NCI-H2196 treated with DMSO at 0.1 percent for 48 hours (cell line): ENCODE results near the gene APOB.
A peak's percentile ranks its signal among the peaks of the same experiment; 100 is the strongest.

ENCODE experiments used
- DNase-seq: peaks from one replicate; lab custom pipeline; 2025; ENCODE audit not compliant: unreplicated experiment; lab: John Stamatoyannopoulos, UW

Gene APOB

GRCh38 chr2:20986024-20986939 lies 57.6 kb downstream of the APOB start:
- DNase-seq: no peak

- no peak for DNase-seq
Measured at GRCh38 chr2:20985062-20985461, 58.8 kb downstream of the APOB start.

GRCh38 chr2:20984408-20984807 lies 59.5 kb downstream of the APOB start:
- no peak for DNase-seq

- DNase-seq: no peak
Measured at GRCh38 chr2:20983844-20984243, 60.0 kb downstream of the APOB start.

- no peak for DNase-seq
Measured at GRCh38 chr2:20982861-20983260, 61.0 kb downstream of the APOB start.

GRCh38 chr2:20977520-20978180 lies 66.2 kb downstream of the APOB start:
- no peak for DNase-seq

- DNase-seq: no peak
Measured at GRCh38 chr2:20976527-20976926, 67.3 kb downstream of the APOB start.

GRCh38 chr2:20972792-20973565 lies 70.9 kb downstream of the APOB start:
- no peak for DNase-seq

- no peak for DNase-seq
Measured at GRCh38 chr2:20972110-20972509, 71.8 kb downstream of the APOB start.

- DNase-seq: no peak
Measured at GRCh38 chr2:20970068-20970467, 73.8 kb downstream of the APOB start.

- no peak for DNase-seq
Measured at GRCh38 chr2:20966061-20966595, 77.7 kb downstream of the APOB start.

GRCh38 chr2:20965221-20965620 lies 78.7 kb downstream of the APOB start:
- no peak for DNase-seq

- no peak for DNase-seq
Measured at GRCh38 chr2:20963867-20964266, 80.0 kb downstream of the APOB start.

- DNase-seq: peak; percentile 31
Measured at GRCh38 chr2:20962939-20963557, 80.8 kb downstream of the APOB start.

- DNase-seq: no peak
Measured at GRCh38 chr2:20961858-20962257, 82.0 kb downstream of the APOB start.

GRCh38 chr2:20960003-20960402 lies 83.9 kb downstream of the APOB start:
- no peak for DNase-seq

GRCh38 chr2:20959252-20959651 lies 84.6 kb downstream of the APOB start:
- no peak for DNase-seq

GRCh38 chr2:20957788-20958525 lies 85.9 kb downstream of the APOB start:
- DNase-seq: no peak

GRCh38 chr2:20955277-20956026 lies 88.4 kb downstream of the APOB start:
- no peak for DNase-seq
